HG02763 (cell line): ENCODE results near the gene FRMD3.

ENCODE experiments used
- ATAC-seq: cut with Tn5 transposase; IDR thresholded peaks from one replicate; pipeline ENCODE4 v1.9.1; 2021; ENCODE audit warnings: mild to moderate bottlenecking, moderate library complexity; ENCODE audit not compliant: unreplicated experiment

Gene FRMD3

GRCh38 chr9:83198371-83198770 is 339.8 kb downstream of the FRMD3 start:
- no peak for ATAC-seq

- ATAC-seq = no peak
Measured at GRCh38 chr9:83197591-83197990, 340.6 kb downstream of the FRMD3 start.

- no peak for ATAC-seq
Measured at GRCh38 chr9:83196946-83197345, 341.3 kb downstream of the FRMD3 start.
